ENCODE results near the gene SPCS3.
"Not testable (repeated sequence)": the region's sequence is repeated elsewhere in the genome, so short reads cannot be mapped to it uniquely, and the experiment has no call there.

The SPCS3 gene

DNA sequence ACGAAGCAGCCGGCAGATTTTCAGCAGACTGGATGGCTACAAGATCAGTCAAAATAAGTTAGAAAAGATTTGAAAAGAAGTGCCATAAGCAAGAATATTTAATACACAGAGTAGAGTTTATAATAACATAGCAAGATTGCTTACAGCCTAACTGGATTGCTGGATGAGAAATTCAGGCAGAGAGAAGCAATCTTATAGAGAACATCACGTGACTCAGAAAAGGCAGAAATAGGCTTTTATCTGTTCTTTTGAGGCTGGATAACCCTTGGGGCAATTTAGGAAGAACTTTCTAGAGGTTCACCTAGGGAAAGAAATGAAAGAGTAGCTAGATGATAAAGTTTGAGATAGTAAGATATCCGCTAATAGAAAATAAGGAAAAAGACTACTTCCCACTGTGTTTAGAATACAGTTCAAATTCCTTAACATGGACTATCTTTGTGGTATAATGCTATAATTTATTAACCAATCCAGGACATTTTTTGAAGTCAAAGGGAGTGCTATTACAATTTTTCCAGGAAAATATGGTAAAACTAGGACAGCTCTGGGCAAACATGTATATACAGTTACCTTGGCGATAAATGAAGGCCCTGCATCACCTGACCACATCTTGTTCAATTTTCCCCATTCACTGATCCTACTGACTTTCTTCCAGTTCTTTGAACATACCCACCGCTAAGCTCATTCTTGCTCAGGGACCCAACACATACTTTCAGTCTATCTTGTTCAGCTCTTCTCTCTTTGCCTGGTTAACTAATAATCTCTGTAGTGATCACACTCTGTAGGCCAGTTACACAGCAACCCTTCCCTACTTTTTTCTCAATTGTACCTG lies 12.7 kb upstream of the SPCS3 start:
- no peak for DNase-seq

DNA sequence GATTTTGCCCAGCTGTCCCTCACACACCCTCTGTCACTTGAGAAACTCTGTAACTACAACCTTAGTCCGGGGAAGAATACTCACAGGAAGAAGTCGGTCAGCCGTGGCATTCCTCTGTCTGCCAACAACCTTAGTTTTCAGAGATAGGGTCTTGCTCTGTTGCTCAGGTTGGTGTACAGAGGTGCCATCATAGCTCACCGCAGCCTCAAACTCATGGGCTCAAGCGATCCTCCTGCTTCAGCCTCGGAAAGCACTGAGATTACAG lies 12.2 kb upstream of the SPCS3 start:
- no peak for DNase-seq

DNA sequence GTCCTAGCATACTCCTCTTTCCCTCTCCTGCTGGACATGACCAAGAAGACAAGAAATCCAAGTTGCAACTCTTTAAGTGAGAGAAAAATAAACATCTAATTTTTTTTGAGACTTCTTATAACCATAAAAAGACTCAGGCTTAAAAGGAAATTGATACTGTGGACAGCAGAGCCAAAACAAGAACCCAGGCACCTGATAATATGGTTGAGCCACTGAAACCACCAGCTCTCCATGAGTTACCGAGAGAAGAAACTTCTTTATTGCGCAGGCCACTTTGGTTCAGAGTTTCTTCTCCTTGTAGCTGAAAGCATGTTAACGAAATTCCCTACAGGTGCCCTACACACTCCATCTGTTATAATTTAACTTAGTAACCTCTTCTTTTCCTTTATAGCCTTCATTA lies 11.3 kb upstream of the SPCS3 start:
- no peak for DNase-seq

DNA sequence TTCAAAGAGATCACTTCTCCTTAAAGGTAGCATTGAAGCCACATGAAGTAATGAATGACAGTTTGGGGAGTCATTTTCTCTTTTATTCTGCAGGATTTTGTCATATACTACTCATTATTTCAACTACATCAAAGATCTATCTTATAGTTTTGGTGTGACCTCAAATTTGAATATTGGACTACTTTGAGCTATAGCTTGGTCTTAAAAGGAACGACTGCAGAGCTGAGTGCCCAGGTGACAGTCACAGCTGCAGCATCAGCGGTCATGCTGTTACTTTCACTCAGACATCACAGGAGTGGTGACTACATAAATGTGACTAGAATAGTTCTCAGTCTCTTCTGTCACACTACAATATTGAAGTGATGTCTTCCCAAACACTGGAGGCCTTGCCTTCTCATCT lies 10.7 kb upstream of the SPCS3 start:
- no peak for DNase-seq

DNA sequence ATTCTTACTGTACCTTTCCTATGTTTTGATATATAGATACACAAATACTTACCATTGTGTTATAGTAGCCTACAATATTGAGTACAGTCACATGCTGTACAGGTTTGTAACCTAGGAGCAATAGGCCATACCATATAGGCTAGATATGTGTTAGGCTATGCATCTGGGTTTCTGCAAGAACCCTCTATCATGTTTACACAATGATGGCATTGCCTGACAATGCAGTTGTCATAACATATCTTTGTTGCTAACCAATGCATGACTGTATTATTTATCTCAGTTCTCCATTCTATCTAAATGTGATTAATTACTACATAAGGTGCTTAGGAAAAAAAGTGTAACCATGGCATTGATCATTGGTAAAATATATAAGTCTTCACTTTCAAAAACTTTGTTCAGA lies 10.0 kb upstream of the SPCS3 start:
- DNase-seq, result no peak

DNA sequence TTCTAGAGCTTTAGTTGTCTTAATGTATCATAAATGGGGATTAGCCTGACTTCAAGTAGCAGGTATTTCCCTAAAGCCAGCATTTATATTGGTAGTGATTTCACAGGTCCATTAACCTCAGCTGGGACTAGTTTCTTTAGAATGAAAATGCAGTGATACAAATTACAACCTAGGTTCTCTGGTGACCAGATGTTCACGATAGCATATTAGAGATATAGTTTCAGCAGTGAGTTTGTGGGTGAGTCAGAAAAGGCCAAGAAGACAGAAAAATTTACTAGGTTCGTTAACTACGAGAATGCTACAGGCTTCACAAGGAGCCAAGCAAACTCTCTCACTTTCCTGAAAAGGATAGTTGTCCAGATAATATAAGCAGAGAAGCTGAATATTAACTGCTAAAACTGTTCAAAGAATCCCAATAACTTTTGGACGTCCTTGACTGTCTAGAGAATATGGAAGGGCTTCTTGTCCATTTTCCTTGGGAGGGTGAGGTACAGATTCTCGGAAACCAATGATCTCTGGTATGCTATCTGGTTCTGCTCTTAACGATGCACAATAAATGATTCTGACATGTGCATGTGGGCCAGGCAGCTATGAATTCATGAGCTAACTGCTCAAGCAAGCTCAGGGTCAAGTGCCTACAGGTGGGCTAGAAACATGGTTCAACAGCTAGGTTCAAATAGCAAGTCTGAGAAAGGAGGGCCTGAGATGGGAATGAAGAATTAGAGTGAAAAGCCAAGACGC lies 6.0 kb upstream of the SPCS3 start:
- no peak for DNase-seq

DNA sequence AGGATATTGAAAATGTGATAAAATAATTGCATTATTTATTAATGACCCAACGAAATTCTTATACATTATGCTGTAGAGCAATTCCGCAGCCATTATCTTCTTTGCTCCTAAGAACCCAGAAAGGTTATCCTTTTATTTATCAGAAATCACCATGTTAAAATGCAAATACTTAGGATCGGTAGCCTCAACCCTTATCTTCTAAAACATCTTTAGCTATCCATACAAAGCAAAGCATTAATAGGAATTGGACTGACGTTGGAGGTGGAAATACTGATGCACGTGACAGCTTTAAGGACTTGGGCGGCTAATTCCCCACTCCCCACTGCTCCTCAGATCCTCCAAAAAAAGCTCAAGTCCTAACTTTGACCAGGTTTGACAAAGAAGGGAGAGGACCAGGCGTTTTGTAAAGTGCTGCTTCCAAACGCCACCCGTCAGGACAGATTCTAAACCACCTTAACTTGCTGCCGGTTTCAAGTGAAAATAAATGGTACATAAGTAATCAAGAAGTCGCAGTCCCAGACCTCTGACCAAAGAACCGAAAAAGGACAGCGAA lies 539 bp upstream of the SPCS3 start:
- peak in 1 of 2 experiments; percentile 43 for DNase-seq

DNA sequence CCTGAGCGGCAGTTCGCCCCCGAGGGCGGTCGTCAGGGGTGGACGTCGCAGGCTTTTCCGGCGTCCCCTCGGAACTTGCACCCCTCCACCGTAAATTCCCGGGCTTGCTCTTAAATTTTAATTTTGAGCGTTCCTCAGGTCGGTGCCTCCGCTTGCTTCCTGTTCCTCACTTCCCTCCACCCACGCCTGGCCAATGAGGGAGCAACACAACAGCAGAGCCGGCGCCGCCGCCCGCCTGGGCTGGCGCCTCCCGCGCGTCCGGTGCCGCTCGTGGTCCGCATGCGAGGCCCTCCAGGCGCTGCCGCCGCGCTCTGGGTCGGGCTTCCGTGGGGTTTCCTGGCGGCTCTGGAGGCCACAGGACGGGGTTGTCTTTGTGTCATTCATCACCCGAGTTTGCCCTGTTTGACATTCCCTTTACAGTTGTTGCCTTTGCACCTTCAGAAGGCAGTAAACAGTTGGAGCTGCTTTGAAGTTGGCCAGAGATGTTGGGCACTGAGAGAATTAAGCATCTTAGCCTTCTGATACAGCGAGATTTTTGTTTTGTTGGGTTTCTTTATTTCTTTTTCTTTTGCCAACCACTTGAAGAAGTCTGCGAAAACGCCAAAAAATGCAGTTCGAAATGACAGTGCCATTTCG lies 692 bp downstream of the SPCS3 start:
- peak; percentile 65 to 75 for DNase-seq

DNA sequence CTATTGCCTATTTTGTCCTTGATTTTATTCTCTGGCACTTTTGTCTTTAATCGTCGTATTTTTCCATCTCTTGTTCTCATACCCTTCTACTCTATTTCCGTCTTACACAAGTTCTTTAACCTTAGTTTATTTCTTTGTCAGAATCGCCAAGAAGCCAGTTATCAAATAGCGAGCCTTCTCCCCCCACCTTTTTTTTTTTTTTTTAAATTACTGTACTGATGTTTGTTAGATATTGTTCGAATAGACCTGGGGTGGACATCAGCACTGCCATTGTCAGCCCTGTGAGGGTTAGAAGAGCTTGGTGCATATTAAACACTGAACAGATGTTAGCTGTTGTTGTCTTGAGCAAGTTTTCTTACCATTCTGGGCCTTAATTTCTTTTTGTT lies 1.2 kb downstream of the SPCS3 start:
- no peak for DNase-seq

DNA sequence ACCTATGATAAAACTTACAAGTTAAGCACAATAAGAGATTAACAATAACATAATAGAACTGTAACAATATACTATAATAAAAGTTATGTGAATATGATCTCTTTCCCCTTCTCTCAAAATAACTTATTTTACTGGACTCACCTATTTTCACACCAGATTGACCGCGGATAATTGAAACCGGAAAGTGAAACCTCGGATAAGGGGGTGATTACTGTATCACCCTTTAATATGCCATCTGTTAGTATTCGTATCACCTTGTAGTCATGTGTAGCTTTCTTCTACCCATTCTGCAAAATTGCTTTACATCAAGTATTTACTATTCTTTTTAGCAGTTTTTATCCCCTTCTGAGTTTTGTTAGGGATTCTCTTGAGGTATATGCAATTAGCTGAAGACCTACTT lies 1.8 kb downstream of the SPCS3 start:
- no peak for DNase-seq

DNA sequence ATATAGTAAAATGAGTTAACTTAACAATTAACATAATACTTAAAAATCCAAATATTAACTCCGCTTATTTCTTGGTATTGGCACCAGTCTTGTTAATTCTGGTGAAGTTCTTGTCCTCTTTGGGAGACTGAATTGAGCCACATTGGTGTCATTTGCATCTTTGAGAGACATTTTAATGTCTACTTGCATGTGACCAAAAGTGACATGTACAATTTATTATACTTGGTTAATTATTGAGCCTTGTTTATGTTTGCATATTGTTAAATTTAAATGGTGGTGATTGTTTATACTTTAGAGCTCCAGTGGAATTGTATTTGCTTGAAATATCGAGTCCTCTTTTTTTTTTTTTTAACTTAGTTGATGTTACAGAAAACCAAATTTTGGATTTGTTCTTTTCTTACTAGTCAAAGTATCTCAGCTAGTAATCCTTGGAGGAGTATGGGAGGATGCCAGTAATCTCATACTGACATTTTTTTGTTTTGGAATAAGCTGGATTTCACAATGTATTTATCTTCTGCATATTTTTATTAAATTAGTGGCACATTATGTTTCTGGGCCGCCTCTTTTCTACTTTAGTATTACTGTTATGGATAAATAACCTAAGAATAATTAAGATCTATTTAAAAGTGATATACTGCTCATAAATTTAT lies 3.9 kb downstream of the SPCS3 start:
- DNase-seq, result no peak

DNA sequence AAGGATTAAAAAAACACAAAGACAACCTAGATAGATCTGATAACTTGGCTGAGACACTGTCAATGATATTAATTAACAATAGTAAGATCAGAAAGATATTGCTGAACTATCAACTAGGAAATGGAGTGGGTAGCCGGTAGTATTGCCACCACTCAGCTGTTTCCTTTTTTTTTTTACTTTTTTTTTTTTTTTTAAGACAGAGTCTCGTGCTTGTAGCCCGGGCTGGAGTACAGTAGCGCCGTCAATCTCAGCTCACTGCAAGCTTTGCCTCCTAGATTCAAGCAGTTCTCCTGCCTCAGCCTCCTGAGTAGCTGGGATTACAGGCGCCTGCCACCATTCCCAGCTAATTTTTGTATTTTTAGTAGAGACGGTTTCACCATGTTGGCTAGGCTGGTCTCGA lies 5.1 kb downstream of the SPCS3 start:
- DNase-seq, result not testable (repeated sequence)

DNA sequence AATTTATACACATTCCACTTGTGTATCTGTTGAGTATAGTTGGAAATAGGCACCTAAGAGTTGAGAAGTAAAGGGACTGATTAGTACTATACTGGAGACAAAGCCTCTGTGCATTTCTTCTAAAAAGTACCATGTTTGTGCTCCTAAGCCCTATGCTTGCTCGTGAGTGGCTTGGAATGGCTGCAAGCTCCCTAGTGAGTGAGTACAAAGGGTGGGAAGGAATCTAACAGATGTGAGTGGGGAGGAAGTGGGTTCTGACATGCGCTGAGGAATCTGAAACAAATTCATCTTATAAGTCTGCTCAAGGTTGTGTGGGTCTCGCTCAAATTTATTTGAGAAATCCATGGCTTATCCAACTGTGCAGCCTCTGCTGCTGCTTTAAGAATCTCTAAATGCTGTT lies 13.3 kb downstream of the SPCS3 start:
- DNase-seq, result no peak

DNA sequence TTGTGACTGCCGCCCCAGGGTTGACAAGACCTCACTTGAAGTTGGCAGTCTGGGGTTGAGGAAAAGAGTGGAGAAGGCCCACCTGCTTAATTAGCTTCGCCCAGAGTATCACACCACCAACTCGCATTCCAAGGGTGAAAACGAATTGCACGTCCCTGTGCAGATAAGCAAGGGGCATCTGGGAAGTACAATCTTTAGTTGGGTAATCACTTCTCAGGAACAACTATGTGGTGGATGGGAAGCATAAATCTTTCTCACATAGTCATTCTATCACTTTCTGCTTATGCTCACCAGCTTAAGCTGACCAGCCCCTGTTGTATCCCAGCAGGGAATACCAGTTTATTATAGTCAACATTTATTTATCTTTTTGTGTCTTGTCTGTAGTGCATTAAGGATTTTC lies 14.3 kb downstream of the SPCS3 start:
- no peak for DNase-seq

DNA sequence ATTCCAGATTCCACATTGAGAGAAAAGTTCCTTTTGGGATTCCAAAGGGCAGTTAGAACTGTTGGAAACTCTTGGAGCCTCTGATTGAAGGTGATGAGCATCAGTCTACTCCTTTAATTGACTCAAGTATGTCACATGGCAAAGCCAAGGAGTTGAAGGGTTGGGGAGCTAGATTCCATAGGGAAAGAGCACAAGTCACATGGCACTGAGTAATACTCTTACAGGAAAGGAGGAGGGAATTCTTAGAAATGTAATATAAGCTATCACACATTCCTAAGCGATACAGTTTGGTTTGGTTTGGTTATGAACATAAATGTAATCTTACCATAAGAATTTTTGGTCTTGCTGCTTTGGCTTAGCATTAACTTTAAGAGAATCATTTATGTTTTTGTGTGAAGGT lies 15.7 kb downstream of the SPCS3 start:
- DNase-seq, result no peak

DNA sequence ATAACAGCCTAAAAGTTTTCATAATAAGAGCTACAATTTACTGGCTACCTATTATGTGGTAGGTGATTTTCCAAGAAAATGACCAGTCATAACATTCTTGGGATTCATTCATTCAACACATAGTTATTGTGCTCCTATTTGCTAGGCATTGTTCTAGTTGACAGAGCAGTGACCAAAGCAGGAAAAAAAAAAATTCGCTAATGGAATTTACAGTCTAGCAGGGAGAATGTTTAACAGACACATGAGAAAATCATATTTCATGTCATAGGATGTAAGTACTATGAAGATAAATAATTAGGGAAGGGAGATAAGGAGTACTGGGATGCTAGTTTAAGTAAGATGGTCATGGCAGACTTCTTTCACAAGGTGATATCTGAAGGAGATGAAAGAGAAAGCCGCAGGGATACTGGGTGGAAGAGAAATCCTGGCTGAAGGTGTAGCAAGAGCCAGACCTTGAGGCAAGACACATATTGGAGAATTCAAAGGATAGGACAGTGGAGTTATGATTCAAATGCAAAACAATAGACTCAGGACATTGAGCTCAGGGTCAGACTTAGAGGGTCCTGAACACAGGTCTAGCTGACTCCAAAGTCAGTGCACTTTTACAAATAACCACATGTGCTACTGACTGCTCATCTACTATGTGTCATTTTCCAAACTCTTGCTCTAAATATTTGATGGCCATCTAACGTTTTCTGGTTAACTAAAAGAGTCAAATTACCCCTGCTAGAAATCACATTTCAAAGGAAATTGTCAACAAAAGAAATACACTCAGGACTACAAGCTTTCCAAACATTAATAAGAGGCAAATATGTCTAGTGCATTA lies 20.4 kb downstream of the SPCS3 start:
- DNase-seq, result no peak

DNA sequence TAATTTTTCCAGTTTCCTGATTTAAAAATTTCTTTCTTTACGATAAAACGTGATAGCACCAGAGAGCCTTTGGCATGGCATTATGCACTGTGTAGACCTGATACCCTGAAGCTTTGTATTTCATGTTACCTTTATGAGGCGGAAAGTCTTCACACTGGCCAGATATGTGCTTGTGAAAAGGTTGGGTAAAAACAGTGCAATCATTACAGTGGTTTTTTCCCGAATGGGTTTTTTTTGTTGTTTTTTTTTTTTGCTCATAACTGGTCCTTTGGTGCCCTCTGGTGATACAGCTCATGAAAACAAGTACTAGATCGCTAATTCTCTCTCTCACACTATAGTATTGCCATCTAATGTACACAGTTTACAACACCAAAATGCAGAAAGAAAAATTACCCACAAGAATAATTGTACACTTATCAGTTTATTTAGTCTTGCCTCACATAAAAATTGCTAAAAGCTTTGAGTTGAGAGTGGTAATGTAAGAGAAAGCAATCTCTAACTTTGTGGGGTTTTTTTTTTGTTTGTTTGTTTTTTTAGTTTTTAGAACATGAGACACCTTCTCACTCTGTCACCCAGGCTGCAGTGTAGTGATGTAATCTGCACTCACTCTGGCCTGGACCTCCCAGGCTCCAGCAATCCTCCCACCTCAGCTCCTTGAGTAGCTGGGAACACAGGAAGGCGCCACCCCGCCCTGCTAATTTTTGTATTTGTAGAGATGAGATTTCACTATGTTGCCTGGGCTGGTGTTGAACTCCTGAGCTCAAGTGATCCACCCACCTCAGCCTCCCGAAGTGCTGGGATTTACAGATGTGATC lies 21.3 kb downstream of the SPCS3 start:
- peak; percentile 23 to 29 for DNase-seq

DNA sequence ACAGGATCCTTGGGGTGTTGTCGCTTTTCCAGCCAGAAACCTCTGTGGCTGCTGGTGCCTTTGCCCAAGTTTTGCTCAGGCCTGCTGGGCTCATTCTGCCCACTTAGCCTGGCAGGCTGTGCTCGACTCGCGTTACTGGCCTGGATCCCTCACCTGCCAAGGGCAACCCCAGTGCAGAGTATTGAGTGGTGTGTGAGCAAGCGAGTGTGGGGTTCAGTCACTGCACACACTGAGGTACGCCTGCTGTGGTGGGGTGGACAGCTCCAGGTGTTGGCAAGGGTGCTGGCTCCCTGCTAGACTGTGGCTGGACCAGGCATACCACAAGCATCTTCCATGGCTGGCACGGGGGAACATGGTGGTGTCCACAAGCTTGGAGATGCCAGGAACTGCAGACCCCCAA lies 22.6 kb downstream of the SPCS3 start:
- DNase-seq, result no peak

DNA sequence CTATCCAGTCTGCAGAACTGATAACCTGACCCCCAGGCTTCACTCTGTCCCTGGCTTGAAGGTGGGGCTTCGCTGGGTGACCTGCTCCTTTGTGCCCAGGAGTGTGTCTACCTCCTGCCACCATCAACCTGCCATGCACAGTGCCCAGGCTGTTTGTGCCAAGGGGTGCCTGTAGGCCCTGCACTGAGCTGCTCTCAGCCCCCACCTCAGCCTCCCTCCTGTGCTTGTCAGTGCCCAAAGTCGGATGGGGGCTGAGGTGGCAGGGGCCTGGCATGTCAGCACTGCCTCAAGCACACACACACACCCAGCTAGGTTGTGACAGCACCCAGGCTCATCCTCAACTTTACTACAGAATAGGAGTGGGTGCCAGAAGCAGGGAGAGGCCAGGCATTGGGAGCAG lies 23.5 kb downstream of the SPCS3 start:
- DNase-seq, result no peak

DNA sequence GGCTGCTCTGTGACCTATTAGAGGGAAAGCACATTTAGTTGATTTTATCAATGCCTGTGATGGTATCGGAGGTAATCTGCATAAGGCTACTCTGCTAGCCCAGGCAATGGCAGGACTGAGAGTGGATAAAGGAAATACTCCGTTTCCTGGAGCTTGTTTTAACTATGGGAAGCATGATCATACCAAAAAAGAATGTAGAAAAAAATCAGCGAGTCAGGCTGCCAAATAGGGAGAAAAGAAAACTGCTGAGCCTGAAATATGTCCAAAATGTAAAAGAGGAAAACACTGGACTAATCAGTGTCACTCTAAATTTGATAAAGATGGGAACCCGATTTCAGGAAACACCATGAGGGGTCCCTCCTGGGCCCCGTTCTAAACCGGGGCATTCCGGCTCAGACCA lies 25.6 kb downstream of the SPCS3 start:
- DNase-seq, result not testable (repeated sequence)

DNA sequence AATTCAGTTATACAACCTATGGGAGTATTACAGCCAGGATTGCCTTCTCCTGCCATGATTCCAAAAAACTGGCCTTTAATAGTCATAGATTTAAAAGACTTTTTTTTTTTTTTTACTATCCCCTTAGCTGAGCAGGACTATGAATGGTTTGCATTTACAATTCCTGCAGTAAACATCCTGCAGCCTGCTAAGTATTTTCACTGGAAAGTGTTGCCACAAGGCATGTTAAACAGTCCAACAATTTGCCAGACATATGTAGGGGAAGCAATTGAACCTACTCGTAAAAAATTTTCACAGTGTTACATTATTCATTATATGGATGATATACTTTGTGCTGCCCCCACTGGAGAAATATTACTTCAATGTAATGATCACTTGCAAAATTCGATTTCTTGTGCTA lies 27.1 kb downstream of the SPCS3 start:
- DNase-seq, result not testable (repeated sequence)

DNA sequence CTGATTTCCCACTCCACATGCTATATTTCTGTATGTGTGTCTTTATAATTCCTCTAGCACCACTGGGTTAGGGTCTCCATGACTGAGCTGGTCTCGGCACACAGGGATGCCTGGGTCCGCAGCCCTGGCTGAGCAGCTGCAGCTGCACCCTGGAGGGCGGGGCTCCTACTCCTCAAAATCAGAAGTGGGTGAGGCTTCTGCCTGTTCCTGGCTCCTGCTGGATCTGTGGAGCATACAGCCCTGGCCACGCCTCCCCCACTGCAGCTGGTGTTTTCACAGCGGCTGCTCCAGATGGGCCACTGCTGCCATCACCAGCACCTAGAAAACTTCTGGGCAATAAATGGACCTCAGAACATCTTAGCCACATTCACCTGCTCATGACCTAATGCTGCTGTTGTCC lies 30.9 kb downstream of the SPCS3 start:
- no peak for DNase-seq

Measured in AML-193 (cell line).